ENCODE results near the gene GPR84.

DNA sequence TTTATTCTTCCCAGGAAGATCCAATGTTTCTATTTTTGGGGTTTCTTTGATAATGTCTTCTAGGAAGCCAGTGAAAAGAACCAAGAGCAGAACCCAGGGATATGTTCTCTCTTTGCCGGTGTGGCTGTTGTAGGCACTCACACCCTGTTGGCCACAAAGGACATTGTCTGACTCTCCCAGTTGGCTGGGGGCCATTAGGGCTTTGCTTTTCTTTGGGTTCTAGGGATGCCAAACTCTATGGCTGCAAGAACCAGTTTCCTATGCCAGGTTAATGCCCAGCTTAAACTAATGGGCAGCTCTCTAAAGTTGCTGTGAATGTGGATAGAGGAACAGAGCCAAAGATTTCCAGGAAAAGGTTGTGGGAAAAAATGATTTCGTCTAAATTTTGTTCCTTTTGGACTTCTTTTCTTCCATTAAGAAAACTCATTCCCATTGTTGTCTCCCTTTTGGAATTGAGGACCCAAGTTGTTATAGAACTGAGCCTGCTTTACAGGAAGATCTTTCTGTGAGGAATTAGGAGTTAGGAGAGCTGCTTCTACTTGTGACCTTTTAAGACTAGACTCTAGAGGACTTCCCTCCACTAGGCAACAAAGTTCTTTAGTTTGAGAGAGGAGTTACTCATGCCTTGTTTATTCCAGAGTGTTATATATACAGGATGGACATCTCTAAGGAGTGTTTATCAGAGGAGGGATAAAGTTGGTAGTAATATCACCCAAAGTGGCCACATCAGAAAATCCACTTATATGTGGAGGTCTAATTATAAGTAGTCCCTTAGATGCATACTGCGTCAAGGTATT is 26.2 kb downstream of the GPR84 start:
- TF ChIP-seq CTCF (IDR thresholded peaks at IDR 0.05) (no peak), POLR2A (IDR thresholded peaks at IDR 0.05) (no peak)

All from tibial nerve (tissue), 3 donors.